Measurements from ENCODE around the gene LYZL2.
"Not testable (repeated sequence)": the region's sequence is repeated elsewhere in the genome, so short reads cannot be mapped to it uniquely, and the experiment has no call there.

Gene LYZL2

GRCh38 chr10:30596013-30596412 lies 33.5 kb downstream of the LYZL2 start:
- Histone ChIP-seq H3K9ac (ENCODE audit: low read depth in 1 of 2, low read length in 2 of 2) (no peak overlapping the region), H3K27ac (ENCODE audit: low read depth in 2 of 2, low read length in 2 of 2) (no peak overlapping the region), H3K36me3 (ENCODE audit: control insufficient read depth in 2 of 2, insufficient read depth in 2 of 2, low read length in 2 of 2) (no peaks in the 10 kb centered on the region), H3K27me3 (ENCODE audit: control insufficient read depth in 2 of 2, insufficient read depth in 2 of 2, low read length in 2 of 2) (no peaks in the 10 kb centered on the region), H3K4me1 (ENCODE audit: control insufficient read depth in 2 of 2, insufficient read depth in 2 of 2, low read length in 2 of 2) (no peaks in the 10 kb centered on the region), H3K9me3 (ENCODE audit: control insufficient read depth in 2 of 2, low read length in 2 of 2) (no peaks in the 10 kb centered on the region), H3K4me3 (ENCODE audit: low read length in 2 of 2) (no peak overlapping the region)

- Histone ChIP-seq H3K27me3 (ENCODE audit: control insufficient read depth in 2 of 2, insufficient read depth in 2 of 2, low read length in 2 of 2) (no peaks in the 10 kb centered on the region), H3K27ac (ENCODE audit: low read depth in 2 of 2, low read length in 2 of 2) (no peak overlapping the region), H3K4me1 (ENCODE audit: control insufficient read depth in 2 of 2, insufficient read depth in 2 of 2, low read length in 2 of 2) (no peaks in the 10 kb centered on the region), H3K36me3 (ENCODE audit: control insufficient read depth in 2 of 2, insufficient read depth in 2 of 2, low read length in 2 of 2) (no peaks in the 10 kb centered on the region), H3K9ac (ENCODE audit: low read depth in 1 of 2, low read length in 2 of 2) (no peak overlapping the region), H3K9me3 (ENCODE audit: control insufficient read depth in 2 of 2, low read length in 2 of 2) (no peaks in the 10 kb centered on the region), H3K4me3 (ENCODE audit: low read length in 2 of 2) (no peak overlapping the region)
These were observed 35.5 kb downstream of the LYZL2 start for GRCh38 chr10:30594077-30594476.

- not testable (repeated sequence) for H3K4me3 ChIP-seq (ENCODE audit: low read length in 2 of 2); H3K4me1 ChIP-seq (ENCODE audit: control insufficient read depth in 2 of 2, insufficient read depth in 2 of 2, low read length in 2 of 2); H3K27ac ChIP-seq (ENCODE audit: low read depth in 2 of 2, low read length in 2 of 2); H3K36me3 ChIP-seq (ENCODE audit: control insufficient read depth in 2 of 2, insufficient read depth in 2 of 2, low read length in 2 of 2); H3K27me3 ChIP-seq (ENCODE audit: control insufficient read depth in 2 of 2, insufficient read depth in 2 of 2, low read length in 2 of 2); H3K9me3 ChIP-seq (ENCODE audit: control insufficient read depth in 2 of 2, low read length in 2 of 2); H3K9ac ChIP-seq (ENCODE audit: low read depth in 1 of 2, low read length in 2 of 2)
These were observed 36.8 kb downstream of the LYZL2 start for GRCh38 chr10:30592770-30593169.

- H3K9me3 ChIP-seq (ENCODE audit: control insufficient read depth in 2 of 2, low read length in 2 of 2), result no peaks in the 10 kb centered on the region
- no peak overlapping the region for H3K9ac ChIP-seq (ENCODE audit: low read depth in 1 of 2, low read length in 2 of 2)
- H3K4me3 ChIP-seq (ENCODE audit: low read length in 2 of 2), result no peak overlapping the region
- H3K27ac ChIP-seq (ENCODE audit: low read depth in 2 of 2, low read length in 2 of 2), result no peak overlapping the region
- H3K27me3 ChIP-seq (ENCODE audit: control insufficient read depth in 2 of 2, insufficient read depth in 2 of 2, low read length in 2 of 2), result no peaks in the 10 kb centered on the region
- H3K4me1 ChIP-seq (ENCODE audit: control insufficient read depth in 2 of 2, insufficient read depth in 2 of 2, low read length in 2 of 2), result peaks cover 0 to 7% of the 10 kb centered on the region in 2 donors
- H3K36me3 ChIP-seq (ENCODE audit: control insufficient read depth in 2 of 2, insufficient read depth in 2 of 2, low read length in 2 of 2), result no peaks in the 10 kb centered on the region
These were observed 38.3 kb downstream of the LYZL2 start for GRCh38 chr10:30591249-30591670.

- Histone ChIP-seq H3K4me3 (ENCODE audit: low read length in 2 of 2) (no peak overlapping the region), H3K27me3 (ENCODE audit: control insufficient read depth in 2 of 2, insufficient read depth in 2 of 2, low read length in 2 of 2) (no peaks in the 10 kb centered on the region), H3K4me1 (ENCODE audit: control insufficient read depth in 2 of 2, insufficient read depth in 2 of 2, low read length in 2 of 2) (peaks cover 0 to 7% of the 10 kb centered on the region in 2 donors), H3K9ac (ENCODE audit: low read depth in 1 of 2, low read length in 2 of 2) (no peak overlapping the region), H3K27ac (ENCODE audit: low read depth in 2 of 2, low read length in 2 of 2) (no peak overlapping the region), H3K9me3 (ENCODE audit: control insufficient read depth in 2 of 2, low read length in 2 of 2) (no peaks in the 10 kb centered on the region), H3K36me3 (ENCODE audit: control insufficient read depth in 2 of 2, insufficient read depth in 2 of 2, low read length in 2 of 2) (no peaks in the 10 kb centered on the region)
These were observed 40.1 kb downstream of the LYZL2 start for GRCh38 chr10:30589441-30589840.

- H3K27ac ChIP-seq (ENCODE audit: low read depth in 2 of 2, low read length in 2 of 2), result peak overlapping the region in 1 of 2 donors; percentile 9
- H3K9me3 ChIP-seq (ENCODE audit: control insufficient read depth in 2 of 2, low read length in 2 of 2), result no peaks in the 10 kb centered on the region
- no peaks in the 10 kb centered on the region for H3K36me3 ChIP-seq (ENCODE audit: control insufficient read depth in 2 of 2, insufficient read depth in 2 of 2, low read length in 2 of 2)
- peaks cover 8 to 18% of the 10 kb centered on the region in 2 donors for H3K4me1 ChIP-seq (ENCODE audit: control insufficient read depth in 2 of 2, insufficient read depth in 2 of 2, low read length in 2 of 2)
- no peak overlapping the region for H3K4me3 ChIP-seq (ENCODE audit: low read length in 2 of 2)
- H3K9ac ChIP-seq (ENCODE audit: low read depth in 1 of 2, low read length in 2 of 2), result no peak overlapping the region
- H3K27me3 ChIP-seq (ENCODE audit: control insufficient read depth in 2 of 2, insufficient read depth in 2 of 2, low read length in 2 of 2), result no peaks in the 10 kb centered on the region
These were observed 42.0 kb downstream of the LYZL2 start for GRCh38 chr10:30587522-30588031.

GRCh38 chr10:30586828-30587227 lies 42.7 kb downstream of the LYZL2 start:
- Histone ChIP-seq H3K9ac (ENCODE audit: low read depth in 1 of 2, low read length in 2 of 2) (no peak overlapping the region), H3K27ac (ENCODE audit: low read depth in 2 of 2, low read length in 2 of 2) (no peak overlapping the region), H3K4me3 (ENCODE audit: low read length in 2 of 2) (no peak overlapping the region), H3K9me3 (ENCODE audit: control insufficient read depth in 2 of 2, low read length in 2 of 2) (no peaks in the 10 kb centered on the region), H3K27me3 (ENCODE audit: control insufficient read depth in 2 of 2, insufficient read depth in 2 of 2, low read length in 2 of 2) (no peaks in the 10 kb centered on the region), H3K4me1 (ENCODE audit: control insufficient read depth in 2 of 2, insufficient read depth in 2 of 2, low read length in 2 of 2) (peaks cover 8 to 18% of the 10 kb centered on the region in 2 donors), H3K36me3 (ENCODE audit: control insufficient read depth in 2 of 2, insufficient read depth in 2 of 2, low read length in 2 of 2) (no peaks in the 10 kb centered on the region)

GRCh38 chr10:30583778-30584415 lies 45.7 kb downstream of the LYZL2 start:
- Histone ChIP-seq H3K36me3 (ENCODE audit: control insufficient read depth in 2 of 2, insufficient read depth in 2 of 2, low read length in 2 of 2) (no peaks in the 10 kb centered on the region), H3K9me3 (ENCODE audit: control insufficient read depth in 2 of 2, low read length in 2 of 2) (no peaks in the 10 kb centered on the region), H3K27me3 (ENCODE audit: control insufficient read depth in 2 of 2, insufficient read depth in 2 of 2, low read length in 2 of 2) (no peaks in the 10 kb centered on the region), H3K4me1 (ENCODE audit: control insufficient read depth in 2 of 2, insufficient read depth in 2 of 2, low read length in 2 of 2) (peaks cover 8 to 18% of the 10 kb centered on the region in 2 donors), H3K9ac (ENCODE audit: low read depth in 1 of 2, low read length in 2 of 2) (peak overlapping the region; percentile 58 to 72), H3K27ac (ENCODE audit: low read depth in 2 of 2, low read length in 2 of 2) (peak overlapping the region; percentile 83 to 86), H3K4me3 (ENCODE audit: low read length in 2 of 2) (peak overlapping the region; percentile 63 to 68)

GRCh38 chr10:30581779-30582380 lies 47.7 kb downstream of the LYZL2 start:
- no peak overlapping the region for H3K9ac ChIP-seq (ENCODE audit: low read depth in 1 of 2, low read length in 2 of 2)
- no peak overlapping the region for H3K27ac ChIP-seq (ENCODE audit: low read depth in 2 of 2, low read length in 2 of 2)

GRCh38 chr10:30580676-30581075 lies 48.9 kb downstream of the LYZL2 start:
- no peak overlapping the region for H3K4me3 ChIP-seq (ENCODE audit: low read length in 2 of 2)
- no peak overlapping the region for H3K9ac ChIP-seq (ENCODE audit: low read depth in 1 of 2, low read length in 2 of 2)
- H3K36me3 ChIP-seq (ENCODE audit: control insufficient read depth in 2 of 2, insufficient read depth in 2 of 2, low read length in 2 of 2), result no peaks in the 10 kb centered on the region
- H3K27me3 ChIP-seq (ENCODE audit: control insufficient read depth in 2 of 2, insufficient read depth in 2 of 2, low read length in 2 of 2), result no peaks in the 10 kb centered on the region
- H3K4me1 ChIP-seq (ENCODE audit: control insufficient read depth in 2 of 2, insufficient read depth in 2 of 2, low read length in 2 of 2), result peaks cover 8 to 11% of the 10 kb centered on the region in 2 donors
- H3K27ac ChIP-seq (ENCODE audit: low read depth in 2 of 2, low read length in 2 of 2), result no peak overlapping the region
- no peaks in the 10 kb centered on the region for H3K9me3 ChIP-seq (ENCODE audit: control insufficient read depth in 2 of 2, low read length in 2 of 2)

More at GRCh38 chr10:30581779-30582380, 47.7 kb downstream of the LYZL2 start:
- Histone ChIP-seq H3K27me3 (ENCODE audit: control insufficient read depth in 2 of 2, insufficient read depth in 2 of 2, low read length in 2 of 2) (no peaks in the 10 kb centered on the region), H3K4me1 (ENCODE audit: control insufficient read depth in 2 of 2, insufficient read depth in 2 of 2, low read length in 2 of 2) (peaks cover 8 to 11% of the 10 kb centered on the region in 2 donors), H3K4me3 (ENCODE audit: low read length in 2 of 2) (no peak overlapping the region), H3K36me3 (ENCODE audit: control insufficient read depth in 2 of 2, insufficient read depth in 2 of 2, low read length in 2 of 2) (no peaks in the 10 kb centered on the region), H3K9me3 (ENCODE audit: control insufficient read depth in 2 of 2, low read length in 2 of 2) (no peaks in the 10 kb centered on the region)

Data from mucosa of rectum (tissue), 2 donors.